GM19043 (cell line): Measurements from ENCODE around the gene GPX6.
"Not testable (repeated sequence)": the region's sequence is repeated elsewhere in the genome, so short reads cannot be mapped to it uniquely, and the experiment has no call there.

ENCODE experiments used
- ATAC-seq: cut with Tn5 transposase; IDR thresholded peaks from one replicate; pipeline ENCODE4 v1.9.1; 2021; ENCODE audit warnings: low read depth; ENCODE audit not compliant: unreplicated experiment

Gene GPX6

GRCh38 chr6:28515676-28516075 lies at the start of gene GPX6:
TSS of gene GPX6 (minus strand) at chr6:28515793. CDS start at chr6:28515743, 50 bp downstream.
- no peak for ATAC-seq

GRCh38 chr6:28563430-28564095 lies 48.0 kb upstream of the GPX6 start:
- no peak for ATAC-seq

GRCh38 chr6:28558629-28559028 lies 43.0 kb upstream of the GPX6 start:
- ATAC-seq: no peak

GRCh38 chr6:28555136-28555535 lies 39.5 kb upstream of the GPX6 start:
- no peak for ATAC-seq

- ATAC-seq: no peak
Measured at GRCh38 chr6:28553986-28554881, 38.6 kb upstream of the GPX6 start.

- no peak for ATAC-seq
Measured at GRCh38 chr6:28553384-28553985, 37.9 kb upstream of the GPX6 start.

GRCh38 chr6:28551891-28552666 lies 36.5 kb upstream of the GPX6 start:
- no peak for ATAC-seq

- ATAC-seq: not testable (repeated sequence)
Measured at GRCh38 chr6:28547003-28547402, 31.4 kb upstream of the GPX6 start.

GRCh38 chr6:28545955-28546354 lies 30.4 kb upstream of the GPX6 start:
- ATAC-seq: no peak

GRCh38 chr6:28543651-28544610 lies 28.3 kb upstream of the GPX6 start:
- ATAC-seq: no peak

- no peak for ATAC-seq
Measured at GRCh38 chr6:28542440-28543296, 27.1 kb upstream of the GPX6 start.

GRCh38 chr6:28541996-28542395 lies 26.4 kb upstream of the GPX6 start:
- ATAC-seq: no peak

GRCh38 chr6:28537509-28538140 lies 22.0 kb upstream of the GPX6 start:
- ATAC-seq: no peak

- no peak for ATAC-seq
Measured at GRCh38 chr6:28537065-28537464, 21.5 kb upstream of the GPX6 start.

GRCh38 chr6:28534875-28535274 lies 19.3 kb upstream of the GPX6 start:
- no peak for ATAC-seq

GRCh38 chr6:28534306-28534705 lies 18.7 kb upstream of the GPX6 start:
- ATAC-seq: no peak

GRCh38 chr6:28531479-28532128 lies 16.0 kb upstream of the GPX6 start:
- no peak for ATAC-seq

GRCh38 chr6:28530777-28531176 lies 15.2 kb upstream of the GPX6 start:
- ATAC-seq: no peak
